ENCODE results near the gene HSPA12A. TPM values are rescaled to one million over a fixed set of nuclear protein-coding genes. Genes with fewer than 3 reads are reported as not detected.

Gene HSPA12A
- total RNA-seq, 2 donors from 2014 or later = 5.7 to 19.4 TPM

GRCh38 chr10:116625845-116626244 lies 116.5 kb downstream of the HSPA12A start:
- H3K36me3 ChIP-seq = no peaks in the 10 kb centered on the region
- 94% methylated on average over 7 of the region's 7 CpGs for WGBS
- no peak overlapping the region for H3K4me3 ChIP-seq
- no peaks in the 10 kb centered on the region for H3K4me1 ChIP-seq (replicated peaks)
- TF ChIP-seq POLR2AphosphoS5 (IDR thresholded peaks at IDR 0.05) (no peak), POLR2A (IDR thresholded peaks at IDR 0.05) (no peak)
- TF ChIP-seq, protein P1, sequence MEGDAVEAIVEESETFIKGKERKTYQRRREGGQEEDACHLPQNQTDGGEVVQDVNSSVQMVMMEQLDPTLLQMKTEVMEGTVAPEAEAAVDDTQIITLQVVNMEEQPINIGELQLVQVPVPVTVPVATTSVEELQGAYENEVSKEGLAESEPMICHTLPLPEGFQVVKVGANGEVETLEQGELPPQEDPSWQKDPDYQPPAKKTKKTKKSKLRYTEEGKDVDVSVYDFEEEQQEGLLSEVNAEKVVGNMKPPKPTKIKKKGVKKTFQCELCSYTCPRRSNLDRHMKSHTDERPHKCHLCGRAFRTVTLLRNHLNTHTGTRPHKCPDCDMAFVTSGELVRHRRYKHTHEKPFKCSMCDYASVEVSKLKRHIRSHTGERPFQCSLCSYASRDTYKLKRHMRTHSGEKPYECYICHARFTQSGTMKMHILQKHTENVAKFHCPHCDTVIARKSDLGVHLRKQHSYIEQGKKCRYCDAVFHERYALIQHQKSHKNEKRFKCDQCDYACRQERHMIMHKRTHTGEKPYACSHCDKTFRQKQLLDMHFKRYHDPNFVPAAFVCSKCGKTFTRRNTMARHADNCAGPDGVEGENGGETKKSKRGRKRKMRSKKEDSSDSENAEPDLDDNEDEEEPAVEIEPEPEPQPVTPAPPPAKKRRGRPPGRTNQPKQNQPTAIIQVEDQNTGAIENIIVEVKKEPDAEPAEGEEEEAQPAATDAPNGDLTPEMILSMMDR (IDR thresholded peaks at IDR 0.05) = no peak
- intact Hi-C loops (cut with DNase I) = no loop called here
- no peak overlapping the region for H3K27ac ChIP-seq
- DNase-seq (ENCODE audit: low spot score) = no peak
- H3K27me3 ChIP-seq (replicated peaks; ENCODE audit: insufficient read depth) = no peaks in the 10 kb centered on the region
- no peaks in the 10 kb centered on the region for H3K9me3 ChIP-seq

- no peak for DNase-seq (ENCODE audit: low spot score)
- WGBS = 91% methylated on average over 11 of the region's 11 CpGs
- H3K27ac ChIP-seq = no peak overlapping the region
- no peak for TF ChIP-seq POLR2AphosphoS5 (IDR thresholded peaks at IDR 0.05)
- no peak for TF ChIP-seq POLR2A (IDR thresholded peaks at IDR 0.05)
- TF ChIP-seq, protein P1 (IDR thresholded peaks at IDR 0.05) = no peak
- H3K36me3 ChIP-seq = no peaks in the 10 kb centered on the region
- H3K9me3 ChIP-seq = no peaks in the 10 kb centered on the region
- intact Hi-C loops (cut with DNase I) = no loop called here
- H3K27me3 ChIP-seq (replicated peaks; ENCODE audit: insufficient read depth) = no peaks in the 10 kb centered on the region
- H3K4me1 ChIP-seq (replicated peaks) = no peaks in the 10 kb centered on the region
- H3K4me3 ChIP-seq = no peak overlapping the region
These were observed 120.3 kb downstream of the HSPA12A start for GRCh38 chr10:116621934-116622655.

GRCh38 chr10:116621476-116621875 lies 120.9 kb downstream of the HSPA12A start:
- 85% methylated on average over 8 of the region's 8 CpGs for WGBS
- Histone ChIP-seq H3K4me1 (replicated peaks) (no peaks in the 10 kb centered on the region), H3K4me3 (no peak overlapping the region), H3K9me3 (no peaks in the 10 kb centered on the region), H3K27ac (no peak overlapping the region), H3K27me3 (replicated peaks; ENCODE audit: insufficient read depth) (no peaks in the 10 kb centered on the region), H3K36me3 (no peaks in the 10 kb centered on the region)
- intact Hi-C loops (cut with DNase I) = no loop called here
- TF ChIP-seq POLR2A (IDR thresholded peaks at IDR 0.05) (no peak), POLR2AphosphoS5 (IDR thresholded peaks at IDR 0.05) (no peak)
- TF ChIP-seq, protein P1 (IDR thresholded peaks at IDR 0.05) = no peak
- DNase-seq (ENCODE audit: low spot score) = no peak

Other genes starting within 250 kb of the HSPA12A start
- not detected for gene PNLIP, start 196.6 kb downstream of the HSPA12A start, total RNA-seq
- not detected for gene PNLIPRP1, start 151.6 kb downstream of the HSPA12A start, total RNA-seq
- gene PNLIPRP2, start 121.6 kb downstream of the HSPA12A start, total RNA-seq = not detected
- gene ENO4, start 106.9 kb upstream of the HSPA12A start, total RNA-seq = under 1 TPM; 0.27 to 0.91 TPM

Data from prostate gland (tissue), 2 donors.